Endothelial cell (in vitro differentiated cells): Measurements from ENCODE around the gene SLA2. TPM values are rescaled to one million over a fixed set of nuclear protein-coding genes. Genes with fewer than 3 reads are reported as not detected.

ENCODE experiments used
- DNase-seq: peaks from one replicate; pipeline ENCODE4 v3.0.0; 2021; ENCODE audit warnings: low spot score
- H3K27ac Mint-ChIP-seq: one replicate; pipeline ENCODE4 v1.8.0; 2021; ENCODE audit warnings: mixed read lengths, inconsistent platforms; ENCODE audit not compliant: unreplicated experiment
- H3K27me3 Mint-ChIP-seq: one replicate; pipeline ENCODE4 v1.8.0; 2021; ENCODE audit warnings: mild to moderate bottlenecking, moderate library complexity, mixed read lengths, inconsistent platforms; ENCODE audit not compliant: unreplicated experiment
- H3K36me3 Mint-ChIP-seq: one replicate; pipeline ENCODE4 v1.8.0; 2021; ENCODE audit warnings: mild to moderate bottlenecking, low read depth, mixed read lengths, inconsistent platforms; ENCODE audit not compliant: unreplicated experiment
- H3K4me1 Mint-ChIP-seq: one replicate; pipeline ENCODE4 v1.8.0; 2021; ENCODE audit warnings: mild to moderate bottlenecking, mixed read lengths, inconsistent platforms; ENCODE audit not compliant: unreplicated experiment
- H3K4me3 Mint-ChIP-seq: one replicate; pipeline ENCODE4 v1.8.0; 2021; ENCODE audit warnings: mild to moderate bottlenecking, mixed read lengths, inconsistent platforms; ENCODE audit not compliant: unreplicated experiment
- H3K9me3 Mint-ChIP-seq: one replicate; pipeline ENCODE4 v1.8.0; 2021; ENCODE audit warnings: mixed read lengths, inconsistent platforms; ENCODE audit not compliant: unreplicated experiment
- total RNA-seq: library from RNA; stranded (reverse); fragmentation: NEBNext Ultra II Directional; extraction: Animal tissue kit (Norgen Biotek cat#: 25700); gene quantifications from one replicate; pipeline ENCODE4 v1.2.1, GENCODE V29; 2021; ENCODE audit not compliant: unreplicated experiment
- TF ChIP-seq, protein P1 (sequence below): fragments of 200-600 bp; sonication (generic); IDR thresholded peaks from one replicate; pipeline ENCODE4 v1.5.0; 2021; ENCODE audit warnings: antibody characterized with exemption; ENCODE audit not compliant: unreplicated experiment

SLA2 gene
- total RNA-seq, 1 donor from 2014 or later = not detected

DNA sequence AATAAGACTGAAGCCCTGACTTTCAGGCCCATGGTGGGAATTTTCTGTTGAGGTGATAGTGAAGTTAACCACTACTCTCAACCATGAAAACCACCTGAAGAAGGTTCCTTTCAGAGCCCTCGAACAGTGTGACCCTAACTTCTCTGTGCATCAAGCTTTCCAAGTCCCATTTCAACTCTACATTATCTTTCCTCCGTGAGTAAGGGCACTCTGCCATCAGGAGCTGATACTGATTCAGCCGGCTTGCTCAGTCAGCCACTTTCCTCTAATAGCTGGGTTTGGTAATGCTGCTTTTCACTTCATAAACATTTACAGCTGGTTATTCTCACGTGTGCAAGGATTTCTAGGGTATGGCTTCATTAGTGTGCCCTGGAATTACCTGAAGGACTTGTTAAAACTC, 10.7 kb upstream of the SLA2 start:
- Mint-ChIP-seq H3K27ac (no peak overlapping the region), H3K4me1 (no peaks in the 10 kb centered on the region), H3K9me3 (no peaks in the 10 kb centered on the region), H3K27me3 (no peaks in the 10 kb centered on the region), H3K36me3 (peaks cover 7% of the 10 kb centered on the region), H3K4me3 (no peak overlapping the region)
- TF ChIP-seq, protein P1, sequence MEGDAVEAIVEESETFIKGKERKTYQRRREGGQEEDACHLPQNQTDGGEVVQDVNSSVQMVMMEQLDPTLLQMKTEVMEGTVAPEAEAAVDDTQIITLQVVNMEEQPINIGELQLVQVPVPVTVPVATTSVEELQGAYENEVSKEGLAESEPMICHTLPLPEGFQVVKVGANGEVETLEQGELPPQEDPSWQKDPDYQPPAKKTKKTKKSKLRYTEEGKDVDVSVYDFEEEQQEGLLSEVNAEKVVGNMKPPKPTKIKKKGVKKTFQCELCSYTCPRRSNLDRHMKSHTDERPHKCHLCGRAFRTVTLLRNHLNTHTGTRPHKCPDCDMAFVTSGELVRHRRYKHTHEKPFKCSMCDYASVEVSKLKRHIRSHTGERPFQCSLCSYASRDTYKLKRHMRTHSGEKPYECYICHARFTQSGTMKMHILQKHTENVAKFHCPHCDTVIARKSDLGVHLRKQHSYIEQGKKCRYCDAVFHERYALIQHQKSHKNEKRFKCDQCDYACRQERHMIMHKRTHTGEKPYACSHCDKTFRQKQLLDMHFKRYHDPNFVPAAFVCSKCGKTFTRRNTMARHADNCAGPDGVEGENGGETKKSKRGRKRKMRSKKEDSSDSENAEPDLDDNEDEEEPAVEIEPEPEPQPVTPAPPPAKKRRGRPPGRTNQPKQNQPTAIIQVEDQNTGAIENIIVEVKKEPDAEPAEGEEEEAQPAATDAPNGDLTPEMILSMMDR = no peak
- no peak for DNase-seq

GRCh38 chr20:36655004-36655403, 9.0 kb upstream of the SLA2 start:
- no peak overlapping the region for H3K27ac Mint-ChIP-seq
- H3K27me3 Mint-ChIP-seq = no peaks in the 10 kb centered on the region
- no peak overlapping the region for H3K4me3 Mint-ChIP-seq
- TF ChIP-seq, protein P1 = no peak
- peaks cover 5% of the 10 kb centered on the region for H3K36me3 Mint-ChIP-seq
- DNase-seq = no peak
- no peaks in the 10 kb centered on the region for H3K9me3 Mint-ChIP-seq
- no peaks in the 10 kb centered on the region for H3K4me1 Mint-ChIP-seq

DNA sequence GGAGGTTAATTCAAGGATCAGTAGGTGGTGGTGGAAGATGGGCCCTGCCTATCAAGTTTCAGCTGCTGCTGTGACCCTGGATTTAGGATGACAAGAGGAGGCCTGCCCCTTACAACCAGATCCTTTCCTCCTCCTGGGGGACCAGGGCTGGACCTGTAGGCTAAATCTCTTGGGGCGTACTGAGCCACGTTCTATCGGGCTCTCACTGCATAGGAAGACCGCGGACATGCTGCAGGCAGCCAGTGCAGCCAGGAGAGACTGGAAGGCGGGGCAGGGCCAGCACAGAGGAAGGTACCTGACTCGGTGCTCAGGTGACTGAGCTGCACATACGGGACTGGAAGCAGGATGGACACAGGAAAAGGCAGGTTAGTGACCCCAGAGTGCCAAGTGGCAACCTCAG, 8.5 kb upstream of the SLA2 start:
- Mint-ChIP-seq H3K9me3 (no peaks in the 10 kb centered on the region), H3K4me3 (no peak overlapping the region), H3K27ac (no peak overlapping the region), H3K4me1 (no peaks in the 10 kb centered on the region), H3K27me3 (no peaks in the 10 kb centered on the region), H3K36me3 (peaks cover 5% of the 10 kb centered on the region)
- DNase-seq = no peak
- TF ChIP-seq, protein P1 = no peak

GRCh38 chr20:36653456-36653855, 7.5 kb upstream of the SLA2 start:
- H3K36me3 Mint-ChIP-seq = peaks cover 5% of the 10 kb centered on the region
- TF ChIP-seq, protein P1 = no peak
- no peak overlapping the region for H3K27ac Mint-ChIP-seq
- no peaks in the 10 kb centered on the region for H3K27me3 Mint-ChIP-seq
- H3K9me3 Mint-ChIP-seq = no peaks in the 10 kb centered on the region
- H3K4me1 Mint-ChIP-seq = no peaks in the 10 kb centered on the region
- no peak for DNase-seq
- H3K4me3 Mint-ChIP-seq = no peak overlapping the region

DNA sequence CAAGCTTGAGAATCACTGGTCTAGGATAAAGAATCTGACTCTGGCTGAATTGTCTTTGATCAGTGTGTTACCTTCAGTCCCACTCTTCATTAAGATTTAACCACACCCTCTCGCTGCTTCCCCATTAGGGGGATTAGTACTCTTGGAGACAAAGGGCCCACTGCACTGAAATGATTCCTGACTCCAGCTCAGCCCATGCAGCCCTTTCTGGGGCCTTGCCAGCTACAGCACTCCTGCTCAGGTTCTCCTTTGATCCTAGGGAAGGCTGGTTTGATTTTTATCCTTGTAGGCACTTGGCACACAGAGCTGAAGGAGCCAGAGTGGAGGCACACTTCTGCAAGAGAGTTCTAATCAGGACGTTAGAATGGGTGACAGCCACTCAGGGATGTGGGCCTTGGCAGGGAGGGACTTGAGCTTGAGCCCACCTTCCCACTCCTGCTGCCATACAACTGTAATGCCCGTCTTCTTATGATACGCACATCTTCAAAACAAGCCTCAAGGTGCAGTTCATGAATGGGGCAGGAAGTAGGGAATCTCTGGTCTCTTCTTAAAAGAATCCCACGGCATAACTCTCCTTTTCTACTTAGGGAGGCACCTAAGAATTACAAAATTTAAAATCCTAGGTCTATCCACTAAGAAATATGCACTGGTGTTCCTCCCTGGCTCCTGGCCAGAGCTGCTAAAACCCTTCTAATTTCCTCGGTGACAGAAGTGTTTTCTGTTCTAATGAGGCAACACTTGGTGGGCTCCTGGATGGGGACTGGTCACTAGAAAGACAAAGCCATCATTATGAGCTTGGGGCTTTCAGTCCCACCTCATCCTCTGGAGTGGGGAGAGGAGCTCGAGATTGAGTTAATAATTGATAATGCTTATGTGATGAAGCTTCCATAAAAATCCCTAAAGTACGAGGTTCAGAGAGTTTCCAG, 1.5 kb upstream of the SLA2 start:
- no peaks in the 10 kb centered on the region for H3K36me3 Mint-ChIP-seq
- H3K4me3 Mint-ChIP-seq = no peak overlapping the region
- H3K4me1 Mint-ChIP-seq = no peaks in the 10 kb centered on the region
- H3K27ac Mint-ChIP-seq = no peak overlapping the region
- no peaks in the 10 kb centered on the region for H3K9me3 Mint-ChIP-seq
- TF ChIP-seq, protein P1 = no peak
- H3K27me3 Mint-ChIP-seq = no peaks in the 10 kb centered on the region
- DNase-seq = no peak
